HS-5 (cell line): ENCODE data around the gene MYL9.

Experiments
- DNase-seq: peaks from one replicate; pipeline ENCODE4 v3.0.0-alpha.2; 2012; ENCODE audit warnings: low read depth

The MYL9 gene

DNA sequence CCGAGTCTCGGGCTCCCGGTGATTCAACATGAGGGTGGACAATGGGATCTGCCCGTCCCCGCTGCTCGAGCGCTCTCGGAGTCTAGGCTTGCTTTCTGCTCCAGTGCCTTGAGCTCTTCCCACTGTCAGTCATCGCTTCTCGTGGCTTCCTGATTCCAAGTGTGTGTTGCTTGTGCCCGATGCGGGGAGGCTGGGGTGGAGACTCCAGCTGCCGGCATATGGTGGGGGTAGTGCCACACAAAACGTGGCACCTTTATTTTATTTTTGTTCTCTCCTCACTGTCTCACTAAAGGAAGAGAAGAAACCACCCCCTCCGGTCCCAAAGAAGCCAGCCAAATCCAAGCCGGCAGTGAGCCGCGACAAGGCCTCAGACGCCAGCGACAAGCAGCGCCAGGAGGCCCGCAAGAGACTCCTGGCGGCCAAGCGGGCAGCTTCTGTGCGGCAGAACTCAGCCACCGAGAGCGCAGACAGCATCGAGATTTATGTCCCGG lies 14.8 kb upstream of the MYL9 start:
- DNase-seq, result no peak

DNA sequence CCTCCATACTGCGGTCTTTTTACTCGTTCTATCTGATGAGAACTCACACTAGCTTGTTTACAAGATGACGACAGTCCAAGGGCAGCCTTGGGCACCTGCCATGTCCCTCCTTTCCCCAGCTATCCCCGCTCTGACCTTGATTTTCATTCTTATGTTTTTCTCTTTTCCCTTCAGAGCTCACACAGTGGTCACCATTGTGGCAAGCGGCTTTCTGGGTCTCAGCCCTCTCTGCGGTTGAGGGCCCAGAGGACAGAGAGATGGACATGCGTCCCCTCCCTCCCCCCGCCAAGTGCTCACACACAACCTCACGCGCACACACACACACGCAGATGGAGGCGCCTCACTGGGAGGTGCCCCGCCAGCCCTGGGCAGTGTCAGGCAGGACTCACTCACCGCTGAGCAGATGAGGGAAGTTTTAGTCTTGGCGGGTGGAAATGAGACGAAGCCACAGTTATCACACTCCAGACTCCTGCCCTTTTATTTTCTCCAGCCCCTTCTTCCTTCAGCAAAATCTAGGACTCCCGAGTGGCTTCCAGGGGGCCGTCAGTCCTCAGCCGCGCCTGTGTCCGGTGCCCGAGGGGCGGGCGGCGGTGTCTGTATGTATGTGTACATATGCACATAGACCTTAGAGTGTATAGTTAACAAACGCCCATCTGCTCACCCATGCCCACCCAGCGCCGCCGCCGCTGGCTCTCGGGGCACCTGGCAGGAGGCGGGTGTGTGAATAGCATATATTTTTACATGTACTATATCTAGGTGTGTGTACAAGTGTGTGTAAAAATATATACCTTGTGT lies 13.8 kb upstream of the MYL9 start:
- no peak for DNase-seq

DNA sequence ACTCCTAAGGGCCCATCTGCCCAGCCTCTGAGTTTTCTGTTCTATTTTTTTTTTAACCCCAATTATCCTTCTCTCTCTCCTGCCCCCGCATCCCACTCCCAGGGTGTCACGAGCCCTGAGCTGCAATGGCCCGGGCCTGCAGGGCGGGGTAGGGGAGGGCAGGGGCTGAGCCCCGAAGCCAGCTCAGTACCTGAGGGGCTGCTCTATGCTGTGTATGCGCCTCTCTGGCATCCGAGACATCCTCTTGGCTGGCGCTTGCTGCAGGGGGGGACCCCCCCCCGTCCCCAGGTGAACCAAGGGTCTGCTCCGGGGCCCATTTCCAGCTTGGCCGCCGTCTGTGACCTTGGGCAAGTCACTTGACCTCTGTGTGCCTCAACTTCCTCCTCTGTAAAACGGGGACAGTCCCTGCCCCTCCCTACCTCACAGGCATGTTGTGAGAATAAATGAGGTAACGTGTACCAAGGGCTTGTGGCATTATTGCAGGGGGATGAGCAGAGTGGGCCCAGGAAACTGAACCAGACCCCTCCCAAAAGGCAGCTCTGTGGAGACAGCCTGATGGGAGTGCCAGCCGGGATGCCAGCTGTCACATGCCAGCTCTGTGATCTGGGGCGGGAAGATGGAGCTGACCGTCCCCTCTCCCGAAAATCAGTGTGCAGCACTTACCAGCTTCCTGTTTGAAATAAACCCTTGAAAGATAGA lies 13.0 kb upstream of the MYL9 start:
- no peak for DNase-seq

DNA sequence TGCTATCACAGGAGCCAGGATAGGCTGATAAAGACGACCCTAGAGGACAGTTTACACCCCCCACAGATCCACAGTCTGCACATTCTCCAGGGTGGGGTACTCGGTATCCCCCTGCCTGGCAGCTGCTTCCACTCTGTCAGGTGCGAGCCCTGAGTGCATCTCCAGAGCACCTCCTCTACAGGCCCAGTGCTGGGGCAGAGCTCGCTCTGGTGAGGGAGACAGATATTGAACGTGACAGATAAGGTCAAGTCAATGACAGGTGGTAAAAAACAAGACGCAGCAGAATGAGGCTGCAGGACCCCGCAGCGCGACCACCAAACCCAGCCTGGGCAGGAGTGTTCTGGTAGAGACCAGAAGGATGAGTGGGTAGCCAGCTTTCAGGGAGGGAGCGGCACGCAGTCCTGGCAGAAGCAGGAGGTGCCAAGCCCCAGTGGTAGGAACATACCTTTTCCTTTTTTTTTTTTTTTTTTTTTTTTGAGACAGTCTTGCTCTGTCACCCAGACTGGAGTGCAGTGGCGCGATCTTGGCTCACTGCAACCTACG lies 12.4 kb upstream of the MYL9 start:
- DNase-seq, result no peak

DNA sequence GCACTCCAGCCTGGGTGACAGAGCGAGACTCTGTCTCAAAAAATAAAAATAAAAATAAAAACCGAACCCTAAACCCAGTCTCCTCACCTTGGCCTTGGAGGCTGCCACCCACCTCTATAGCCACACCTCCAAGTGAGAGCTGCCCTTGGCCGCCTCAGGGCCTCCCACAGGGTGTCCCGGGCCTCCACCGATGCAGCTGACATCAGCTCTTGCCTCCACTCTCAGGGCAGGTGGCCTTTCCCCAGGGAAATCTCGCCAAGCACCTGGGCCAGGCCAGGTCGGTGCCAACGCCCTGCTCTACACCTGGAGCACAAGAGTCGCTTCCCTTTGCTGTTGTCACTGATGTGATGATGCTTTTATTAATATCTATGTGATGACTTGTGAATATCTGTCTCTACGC lies 8.9 kb upstream of the MYL9 start:
- DNase-seq, result no peak

DNA sequence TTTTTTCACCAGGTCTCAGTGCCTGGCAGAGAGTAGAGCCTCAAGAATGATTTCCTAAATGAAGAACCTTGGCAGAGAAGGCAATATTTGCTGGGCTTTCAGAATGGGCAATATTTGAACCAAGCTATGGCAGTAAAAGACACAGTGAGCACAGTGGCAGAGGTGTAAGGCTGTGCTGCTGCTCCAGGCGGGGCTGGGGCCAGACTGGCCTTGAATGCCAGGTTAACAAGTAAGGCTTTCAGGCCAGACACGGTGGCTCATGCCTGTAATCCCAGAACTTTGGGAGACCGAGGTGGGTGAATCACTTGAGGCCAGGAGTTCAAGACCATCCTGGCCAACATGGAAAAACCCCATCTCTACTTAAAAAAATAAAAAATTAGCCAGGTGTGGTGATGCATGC lies 8.5 kb upstream of the MYL9 start:
- DNase-seq, result no peak

DNA sequence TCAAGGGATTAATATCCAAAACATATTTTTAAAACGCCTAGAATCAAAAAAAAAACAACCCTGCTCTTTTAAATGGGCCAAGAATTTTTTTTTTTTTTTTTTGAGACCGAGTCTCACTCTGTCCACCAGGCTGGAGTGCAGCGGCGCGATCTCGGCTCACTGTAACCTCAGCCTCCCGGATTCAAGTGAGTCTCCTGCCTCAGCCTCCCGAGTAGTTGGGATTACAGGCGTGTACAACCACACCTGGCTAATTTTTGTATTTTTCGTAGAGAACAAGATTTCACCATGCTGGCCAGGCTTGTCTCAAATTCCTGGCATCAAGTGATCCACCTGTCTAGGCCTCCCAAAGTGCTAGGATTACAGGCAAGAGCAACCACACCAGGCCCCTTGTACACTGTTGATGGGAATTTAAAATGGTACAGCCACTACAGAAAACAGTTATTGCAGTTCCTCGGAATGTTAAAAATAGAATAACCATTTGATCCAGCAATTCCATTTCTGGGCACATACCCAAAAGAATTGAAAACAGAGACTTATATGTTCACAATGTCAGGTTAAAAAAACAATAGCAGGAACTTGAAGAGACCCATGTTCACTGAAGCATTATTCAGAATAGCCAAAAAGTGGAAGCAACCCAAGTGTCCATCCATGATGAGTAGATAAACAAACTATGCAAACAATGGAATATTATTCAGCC lies 3.1 kb upstream of the MYL9 start:
- no peak for DNase-seq

DNA sequence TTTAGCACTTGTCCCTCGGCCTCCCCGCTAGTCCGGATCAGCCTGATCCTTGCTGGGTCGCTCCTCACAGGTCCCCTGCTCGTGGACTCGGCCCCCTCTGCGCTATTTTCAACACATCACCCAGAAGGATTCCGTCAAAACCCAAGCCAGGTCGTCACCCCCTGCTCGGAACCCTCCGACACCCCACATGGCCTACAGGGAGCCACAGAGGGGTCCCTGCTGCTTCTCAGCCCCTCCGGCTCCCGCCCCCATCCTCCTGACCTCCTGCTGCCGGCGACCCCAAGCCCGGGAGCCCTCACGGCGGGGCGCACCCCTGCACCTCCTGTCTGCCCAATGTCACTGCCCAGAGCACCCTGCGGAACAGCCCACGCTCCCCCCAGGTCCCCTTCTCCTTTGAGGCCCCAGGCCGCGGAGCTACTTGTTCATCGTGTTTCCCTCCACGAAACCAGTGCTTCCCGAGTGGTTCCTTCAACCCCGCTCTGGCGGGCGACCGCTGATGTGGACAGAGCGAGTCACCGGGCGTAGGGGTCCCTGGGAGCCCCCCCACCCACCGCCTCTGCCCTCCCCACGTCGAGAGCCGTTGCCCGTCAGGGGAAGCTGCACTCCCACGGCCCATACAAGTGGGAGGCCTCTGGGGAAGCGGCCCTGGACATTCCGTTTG lies 638 bp upstream of the MYL9 start:
- no peak for DNase-seq

DNA sequence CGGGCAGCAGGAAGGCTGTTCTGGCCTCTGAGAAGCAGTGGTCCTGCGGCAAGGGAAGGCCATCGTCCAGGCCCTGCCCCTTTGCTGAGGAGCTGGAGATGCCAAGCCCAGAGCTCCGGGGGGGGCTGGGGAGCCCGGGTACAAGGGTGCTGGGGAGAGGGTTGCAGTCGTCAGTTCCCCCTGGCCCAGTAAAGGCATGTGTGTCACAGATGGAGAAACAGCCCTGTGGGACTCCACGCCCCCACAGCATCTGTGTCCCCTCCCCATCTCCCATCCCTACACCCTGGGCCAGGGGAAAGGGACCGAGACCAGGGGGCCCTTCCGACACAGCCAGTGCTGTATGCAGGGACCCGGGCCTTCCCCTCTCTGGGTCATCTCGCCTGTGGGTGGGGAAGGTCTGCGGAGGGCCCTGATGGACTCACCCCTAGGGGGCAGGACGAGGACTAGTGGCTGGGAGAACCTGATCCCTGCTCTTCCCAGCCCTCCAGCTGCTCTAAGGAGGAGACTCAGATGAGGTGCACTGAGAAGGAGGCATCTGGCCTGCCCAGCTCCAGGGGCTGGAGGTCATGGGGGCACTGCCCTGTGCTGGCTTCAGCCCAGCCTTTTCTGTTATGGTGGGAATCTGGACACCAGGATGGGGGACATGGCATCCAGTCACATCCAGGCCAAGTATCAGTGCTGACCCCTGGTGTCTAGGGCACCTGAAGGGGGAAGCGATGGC lies 609 bp downstream of the MYL9 start:
- DNase-seq, result no peak

DNA sequence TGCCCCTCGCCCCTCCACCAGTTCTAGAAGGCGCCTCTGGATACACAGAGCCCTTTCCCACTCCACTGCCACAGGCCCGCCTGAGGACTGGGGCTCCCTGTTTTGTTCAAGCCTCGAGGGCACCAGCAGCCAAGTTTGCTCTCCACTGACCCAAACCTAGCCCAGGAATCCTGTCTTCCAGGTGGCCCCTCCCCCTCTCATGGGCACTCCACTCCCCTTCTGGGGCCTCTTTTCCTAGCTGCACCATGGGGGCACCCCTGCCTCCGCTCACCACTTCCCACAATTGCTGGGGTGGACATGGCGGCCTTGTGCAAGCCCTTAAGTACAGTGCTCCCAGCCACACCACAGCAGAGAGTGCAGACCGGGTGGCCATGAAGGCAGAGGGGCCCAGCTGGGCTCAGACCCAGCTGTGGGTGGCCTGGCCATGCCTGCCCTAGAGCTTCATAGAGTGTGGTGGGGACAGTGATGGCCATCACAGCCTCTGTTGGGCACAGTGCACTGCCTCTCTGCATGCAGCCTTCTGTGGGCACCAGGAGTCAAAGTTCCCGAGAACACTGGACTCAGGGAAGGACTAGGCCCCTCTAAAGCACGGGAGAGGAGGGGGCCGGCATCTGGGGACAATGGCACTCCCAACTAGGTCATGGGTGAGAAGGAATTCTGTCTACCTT lies 1.3 kb downstream of the MYL9 start:
- DNase-seq, result no peak

DNA sequence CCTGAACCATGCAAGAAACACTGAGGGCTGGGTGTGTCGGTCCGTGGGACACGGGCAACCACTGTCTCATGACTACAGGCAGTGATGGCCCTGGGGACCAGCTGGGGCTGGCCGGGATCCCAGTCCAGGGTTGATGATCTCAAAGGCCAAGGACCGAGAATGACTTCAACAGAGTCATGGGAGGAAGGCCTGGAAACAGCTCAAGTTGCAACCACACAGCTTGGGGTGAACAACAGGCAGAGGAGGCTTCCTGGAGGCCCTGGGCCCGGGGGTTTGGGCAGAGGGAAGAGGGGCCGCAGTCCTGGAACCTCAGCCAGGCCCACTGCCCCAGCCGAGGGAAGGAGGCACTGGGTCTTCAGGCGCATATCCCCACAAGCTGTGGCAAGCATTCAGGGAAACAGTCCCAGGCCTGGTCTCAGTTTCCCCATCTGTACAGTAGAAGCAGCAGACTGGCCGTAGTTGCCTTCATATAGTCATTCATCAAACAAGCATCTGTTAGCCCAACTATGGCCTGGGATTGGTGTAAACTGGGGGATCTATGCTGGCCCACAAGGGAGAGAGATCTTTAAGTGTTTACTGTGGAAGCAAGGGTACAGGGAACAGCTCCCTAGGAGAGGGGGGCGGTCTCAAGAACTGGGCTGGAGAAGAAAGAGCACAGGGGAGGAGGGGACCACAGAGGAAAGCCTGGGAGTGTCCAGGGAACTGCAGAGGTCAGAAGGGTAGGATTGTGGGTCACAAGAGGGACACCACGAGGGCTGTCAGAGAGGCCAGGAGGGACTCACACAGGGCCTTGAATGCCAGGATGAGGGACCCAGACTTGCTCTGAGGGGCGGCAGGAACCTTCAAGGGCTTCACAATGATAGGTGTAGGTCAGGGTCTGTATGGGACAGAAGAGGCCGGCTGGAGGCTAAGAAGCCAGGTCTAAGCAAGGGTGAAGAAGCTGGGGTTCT lies 2.1 kb downstream of the MYL9 start:
- peak; percentile 36 for DNase-seq

DNA sequence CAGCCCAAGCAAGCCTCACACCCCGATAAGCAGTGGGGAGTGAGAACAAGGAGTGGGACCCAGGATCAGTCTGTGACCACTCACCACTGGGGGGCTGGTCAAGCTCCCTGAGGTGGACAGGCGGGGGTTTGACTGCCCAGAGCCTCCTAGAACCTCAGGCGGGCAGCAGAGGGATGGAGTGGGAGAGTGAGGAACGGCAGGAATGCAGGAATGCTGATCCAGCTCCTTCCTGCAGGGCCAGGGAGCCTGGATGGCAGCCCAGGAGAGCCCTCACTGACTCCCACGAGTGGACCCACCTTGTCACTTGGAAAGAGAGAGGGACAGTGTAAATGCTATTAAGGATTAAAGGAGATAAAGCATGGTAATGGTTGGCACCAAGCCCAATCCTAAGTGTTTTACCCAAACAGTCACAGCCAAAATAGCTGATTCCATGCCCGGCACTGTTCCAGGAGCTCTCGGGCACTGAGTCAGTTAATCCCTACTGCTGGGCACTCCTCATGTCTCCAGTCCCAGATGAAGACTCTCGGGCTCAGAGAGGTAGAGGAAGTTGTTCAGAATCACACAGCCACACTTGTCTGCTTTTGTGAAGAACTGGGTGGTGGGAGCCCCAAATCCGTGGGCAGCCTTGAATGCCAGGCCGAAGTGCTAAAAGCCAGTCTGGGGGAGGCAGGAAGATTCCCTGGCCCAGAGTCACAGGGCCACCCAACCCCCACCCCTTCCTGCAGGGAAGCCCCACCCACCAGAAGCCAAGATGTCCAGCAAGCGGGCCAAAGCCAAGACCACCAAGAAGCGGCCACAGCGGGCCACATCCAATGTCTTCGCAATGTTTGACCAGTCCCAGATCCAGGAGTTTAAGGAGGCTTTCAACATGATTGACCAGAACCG lies 3.1 kb downstream of the MYL9 start:
- no peak for DNase-seq

DNA sequence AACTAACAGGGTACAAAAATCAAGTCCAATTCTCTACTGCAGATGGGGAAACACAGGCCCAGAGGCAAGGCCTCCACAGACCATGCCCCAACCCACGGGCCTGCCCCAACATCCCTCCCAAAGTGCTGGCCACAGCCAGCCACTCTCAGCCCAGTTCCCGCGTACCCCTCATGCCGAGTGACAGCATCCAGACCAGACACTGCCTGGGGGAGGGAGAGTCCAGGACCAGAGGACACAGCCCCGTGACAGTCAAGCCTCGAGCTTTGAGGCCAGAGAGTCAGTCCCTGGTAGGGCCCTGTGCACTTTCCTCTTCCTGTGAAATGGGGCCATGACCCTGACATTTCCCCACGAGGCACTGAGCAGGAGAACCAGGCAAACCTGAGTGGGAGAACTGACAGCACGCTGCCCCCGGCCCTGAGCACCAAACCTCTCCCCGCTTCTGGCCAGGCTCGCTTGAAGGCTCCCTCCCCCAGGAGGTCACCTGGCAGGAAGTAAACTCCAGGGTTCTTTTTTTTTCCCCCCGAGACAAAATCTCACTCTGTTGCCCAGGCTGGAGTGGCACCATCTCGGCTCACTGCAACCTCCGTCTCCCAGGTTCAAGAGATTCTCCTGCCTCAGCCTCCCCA lies 4.9 kb downstream of the MYL9 start:
- no peak for DNase-seq

DNA sequence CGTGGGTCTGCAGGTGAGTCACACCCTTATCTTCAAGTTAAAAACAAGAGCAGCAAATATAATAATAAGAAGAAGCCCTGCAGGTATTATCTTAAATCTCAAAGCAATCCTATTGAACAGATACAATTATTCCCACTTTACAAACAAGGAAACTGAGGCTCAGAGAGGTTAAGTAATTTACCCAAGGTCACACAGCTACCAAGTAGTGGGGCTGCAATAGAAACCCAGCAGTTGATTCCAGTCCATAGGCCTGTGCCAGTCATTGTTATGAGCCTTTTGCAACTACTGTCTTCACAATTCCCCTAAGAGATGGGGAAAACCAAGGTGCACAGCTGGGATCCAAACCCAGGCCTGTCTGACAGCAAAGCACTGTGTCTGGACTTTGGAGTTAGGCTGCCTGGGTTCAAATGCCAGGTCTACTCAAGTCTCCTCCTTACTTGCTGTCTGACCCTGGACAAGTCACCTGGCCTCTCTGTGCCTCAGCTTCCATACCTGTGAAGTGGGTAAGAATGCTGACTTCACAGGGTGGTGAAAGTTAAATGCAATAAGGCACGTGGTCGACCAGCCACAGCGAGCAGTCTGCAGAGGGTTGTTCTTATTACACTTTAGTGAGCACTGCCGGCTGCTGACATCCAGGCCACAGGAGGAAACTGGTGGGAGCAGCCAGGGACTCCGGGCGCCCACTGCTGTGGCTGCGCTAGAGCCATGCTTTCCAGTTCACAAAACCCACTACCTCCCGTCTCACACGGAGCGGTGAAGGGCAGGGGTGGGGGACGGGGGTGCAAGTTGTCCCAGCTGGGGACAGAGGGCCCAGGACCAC lies 6.1 kb downstream of the MYL9 start:
- DNase-seq, result no peak

DNA sequence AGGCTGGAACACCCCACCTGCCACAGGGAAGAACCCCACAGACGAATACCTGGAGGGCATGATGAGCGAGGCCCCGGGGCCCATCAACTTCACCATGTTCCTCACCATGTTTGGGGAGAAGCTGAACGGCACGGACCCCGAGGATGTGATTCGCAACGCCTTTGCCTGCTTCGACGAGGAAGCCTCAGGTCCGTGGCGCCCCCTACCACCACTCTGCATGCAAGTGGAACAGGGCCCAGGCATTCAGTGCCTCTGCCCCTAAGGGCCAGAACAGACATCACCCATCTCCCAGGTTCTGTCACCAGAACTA lies 6.6 kb downstream of the MYL9 start:
- no peak for DNase-seq

DNA sequence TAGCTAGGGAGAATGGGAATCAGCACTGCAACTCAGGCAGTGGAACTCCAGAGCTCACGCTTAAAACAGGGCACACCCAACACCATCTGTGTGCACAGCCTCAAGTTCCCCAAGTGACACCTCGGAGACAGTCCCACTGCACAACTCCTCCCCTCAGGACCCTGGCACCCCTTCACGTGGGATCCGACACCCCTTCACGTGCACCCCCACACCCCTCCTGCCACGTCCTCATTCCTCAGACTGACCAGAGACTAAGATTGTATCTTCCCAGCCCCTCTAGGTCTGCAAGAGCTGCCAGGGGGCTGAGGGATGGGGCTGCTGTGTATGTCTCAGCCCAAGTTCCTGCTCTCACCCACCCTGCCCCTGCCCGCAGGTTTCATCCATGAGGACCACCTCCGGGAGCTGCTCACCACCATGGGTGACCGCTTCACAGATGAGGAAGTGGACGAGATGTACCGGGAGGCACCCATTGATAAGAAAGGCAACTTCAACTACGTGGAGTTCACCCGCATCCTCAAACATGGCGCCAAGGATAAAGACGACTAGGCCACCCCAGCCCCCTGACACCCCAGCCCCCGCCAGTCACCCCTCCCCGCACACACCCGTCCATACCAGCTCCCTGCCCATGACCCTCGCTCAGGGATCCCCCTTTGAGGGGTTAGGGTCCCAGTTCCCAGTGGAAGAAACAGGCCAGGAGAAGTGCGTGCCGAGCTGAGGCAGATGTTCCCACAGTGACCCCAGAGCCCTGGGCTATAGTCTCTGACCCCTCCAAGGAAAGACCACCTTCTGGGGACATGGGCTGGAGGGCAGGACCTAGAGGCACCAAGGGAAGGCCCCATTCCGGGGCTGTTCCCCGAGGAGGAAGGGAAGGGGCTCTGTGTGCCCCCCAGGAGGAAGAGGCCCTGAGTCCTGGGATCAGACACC lies 7.6 kb downstream of the MYL9 start:
- DNase-seq, result no peak

DNA sequence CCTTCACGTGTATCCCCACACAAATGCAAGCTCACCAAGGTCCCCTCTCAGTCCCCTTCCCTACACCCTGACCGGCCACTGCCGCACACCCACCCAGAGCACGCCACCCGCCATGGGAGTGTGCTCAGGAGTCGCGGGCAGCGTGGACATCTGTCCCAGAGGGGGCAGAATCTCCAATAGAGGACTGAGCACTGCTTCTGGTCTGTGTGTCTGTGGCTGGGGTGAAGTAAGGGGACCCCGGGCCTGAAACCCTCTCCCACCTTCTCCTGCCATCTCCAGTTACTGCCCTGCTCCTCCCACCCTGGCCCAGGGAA lies 8.3 kb downstream of the MYL9 start:
- DNase-seq, result no peak
